ACC112 (cell line): Measurements from ENCODE around the gene ERGIC3.

Source experiments
- H2AFZ ChIP-seq: fragments of 200-600 bp; sonication (generic); one replicate; pipeline ENCODE4 v1.6.0; 2017; ENCODE audit warnings: antibody characterized with exemption, low read length; ENCODE audit not compliant: unreplicated experiment
- H3K27ac ChIP-seq: fragments of 200-600 bp; sonication (generic); 2 replicates; pipeline ENCODE4 v1.5.1; 2014; ENCODE audit warnings: low read depth, mild to moderate bottlenecking, antibody characterized with exemption, low read length, moderate library complexity
- H3K27me3 ChIP-seq: fragments of 200-600 bp; sonication (generic); 2 replicates; pipeline ENCODE4 v1.6.1; 2014; ENCODE audit warnings: mild to moderate bottlenecking, antibody characterized with exemption, low read length, moderate library complexity, mixed read lengths; ENCODE audit not compliant: insufficient read depth
- H3K36me3 ChIP-seq: fragments of 200-600 bp; sonication (generic); 2 replicates; pipeline ENCODE4 v1.6.1; 2016; ENCODE audit warnings: mild to moderate bottlenecking, antibody characterized with exemption, low read length, moderate library complexity, mixed read lengths; ENCODE audit not compliant: insufficient read depth
- H3K4me1 ChIP-seq: fragments of 200-600 bp; sonication (generic); one replicate; pipeline ENCODE4 v1.6.1; 2016; ENCODE audit warnings: low read length, mixed read lengths; ENCODE audit not compliant: insufficient read depth, unreplicated experiment, control insufficient read depth
- H3K4me3 ChIP-seq: fragments of 200-600 bp; sonication (generic); 2 replicates; pipeline ENCODE4 v1.5.1; 2014; ENCODE audit warnings: mild to moderate bottlenecking, low read depth, low read length
- H3K79me2 ChIP-seq: fragments of 200-600 bp; sonication (generic); one replicate; pipeline ENCODE4 v1.6.0; 2016; ENCODE audit warnings: low read length; ENCODE audit not compliant: control insufficient read depth, unreplicated experiment, insufficient read depth

Gene ERGIC3

GRCh38 chr20:35541783-35542662 lies at the start of gene ERGIC3:
Gene ERGIC3, plus strand, starts transcription at chr20:35542078. Its CDS starts 20 bp downstream, at chr20:35542098.
- 0 out of 2 replicates have a peak within 1 kb of the TSS, but pooled peaks have one; percentile 16 for H3K27ac ChIP-seq
- H3K36me3 ChIP-seq: peaks cover 7% of the 10 kb centered on the region; the same call in 1 of the 2 replicates
- peaks cover 4% of the 10 kb centered on the region for H3K79me2 ChIP-seq
- H3K4me3 ChIP-seq: peak within 1 kb of the TSS; percentile 82
- peak within 1 kb of the TSS; percentile 85 for H2AFZ ChIP-seq
- peaks cover 5% of the 10 kb centered on the region for H3K4me1 ChIP-seq
- H3K27me3 ChIP-seq: no peaks in the 10 kb centered on the region

- no peak overlapping the region for H2AFZ ChIP-seq
- no peak overlapping the region for H3K4me3 ChIP-seq
- H3K27me3 ChIP-seq: no peaks in the 10 kb centered on the region
- H3K36me3 ChIP-seq: peaks cover 25% of the 10 kb centered on the region
- H3K27ac ChIP-seq: no peak overlapping the region
- H3K4me1 ChIP-seq: no peaks in the 10 kb centered on the region
- no peaks in the 10 kb centered on the region for H3K79me2 ChIP-seq
Observed at GRCh38 chr20:35492352-35492751, 49.5 kb upstream of the ERGIC3 start.

GRCh38 chr20:35496481-35496880 lies 45.4 kb upstream of the ERGIC3 start:
- Histone ChIP-seq H3K4me3 (no peak overlapping the region), H3K36me3 (peaks cover 15% of the 10 kb centered on the region; the same call in 1 of the 2 replicates), H3K27ac (no peak overlapping the region), H2AFZ (no peak overlapping the region), H3K79me2 (no peaks in the 10 kb centered on the region), H3K4me1 (no peaks in the 10 kb centered on the region), H3K27me3 (no peaks in the 10 kb centered on the region)

GRCh38 chr20:35497320-35497719 lies 44.6 kb upstream of the ERGIC3 start:
- peaks cover 17% of the 10 kb centered on the region; the same call in 1 of the 2 replicates for H3K36me3 ChIP-seq
- no peaks in the 10 kb centered on the region for H3K79me2 ChIP-seq
- H3K27ac ChIP-seq: no peak overlapping the region
- H3K4me1 ChIP-seq: no peaks in the 10 kb centered on the region
- H2AFZ ChIP-seq: no peak overlapping the region
- no peak overlapping the region for H3K4me3 ChIP-seq
- no peaks in the 10 kb centered on the region for H3K27me3 ChIP-seq

- H3K79me2 ChIP-seq: no peaks in the 10 kb centered on the region
- no peaks in the 10 kb centered on the region for H3K27me3 ChIP-seq
- H3K36me3 ChIP-seq: peaks cover 21% of the 10 kb centered on the region; the same call in 1 of the 2 replicates
- H2AFZ ChIP-seq: no peak overlapping the region
- H3K27ac ChIP-seq: no peak overlapping the region
- H3K4me3 ChIP-seq: no peak overlapping the region
- H3K4me1 ChIP-seq: no peaks in the 10 kb centered on the region
Observed at GRCh38 chr20:35497780-35498189, 44.1 kb upstream of the ERGIC3 start.

- H3K36me3 ChIP-seq: peaks cover 15% of the 10 kb centered on the region; the same call in 1 of the 2 replicates
- no peaks in the 10 kb centered on the region for H3K79me2 ChIP-seq
- no peaks in the 10 kb centered on the region for H3K4me1 ChIP-seq
- H3K4me3 ChIP-seq: no peak overlapping the region
- H3K27me3 ChIP-seq: no peaks in the 10 kb centered on the region
- H2AFZ ChIP-seq: no peak overlapping the region
- no peak overlapping the region for H3K27ac ChIP-seq
Observed at GRCh38 chr20:35499271-35499670, 42.6 kb upstream of the ERGIC3 start.

- Histone ChIP-seq H2AFZ (no peak overlapping the region), H3K27me3 (no peaks in the 10 kb centered on the region), H3K79me2 (no peaks in the 10 kb centered on the region), H3K27ac (no peak overlapping the region), H3K36me3 (peaks cover 13% of the 10 kb centered on the region; the same call in 1 of the 2 replicates), H3K4me1 (peaks cover 10% of the 10 kb centered on the region), H3K4me3 (no peak overlapping the region)
Observed at GRCh38 chr20:35502352-35502751, 39.5 kb upstream of the ERGIC3 start.

- peaks cover 10% of the 10 kb centered on the region for H3K4me1 ChIP-seq
- H3K27me3 ChIP-seq: no peaks in the 10 kb centered on the region
- H3K36me3 ChIP-seq: peaks cover 13% of the 10 kb centered on the region; the same call in 1 of the 2 replicates
- H2AFZ ChIP-seq: no peak overlapping the region
- H3K4me3 ChIP-seq: no peak overlapping the region
- no peak overlapping the region for H3K27ac ChIP-seq
- H3K79me2 ChIP-seq: no peaks in the 10 kb centered on the region
Observed at GRCh38 chr20:35503281-35503680, 38.6 kb upstream of the ERGIC3 start.

- H3K4me3 ChIP-seq: no peak overlapping the region
- H3K4me1 ChIP-seq: peaks cover 10% of the 10 kb centered on the region
- H3K27me3 ChIP-seq: no peaks in the 10 kb centered on the region
- no peaks in the 10 kb centered on the region for H3K79me2 ChIP-seq
- H3K27ac ChIP-seq: no peak overlapping the region
- H2AFZ ChIP-seq: no peak overlapping the region
- peaks cover 13% of the 10 kb centered on the region; the same call in 1 of the 2 replicates for H3K36me3 ChIP-seq
Observed at GRCh38 chr20:35503841-35504561, 37.9 kb upstream of the ERGIC3 start.

- no peak overlapping the region for H2AFZ ChIP-seq
- H3K79me2 ChIP-seq: no peaks in the 10 kb centered on the region
- no peak overlapping the region for H3K4me3 ChIP-seq
- H3K27me3 ChIP-seq: no peaks in the 10 kb centered on the region
- no peak overlapping the region for H3K27ac ChIP-seq
- H3K36me3 ChIP-seq: peaks cover 13% of the 10 kb centered on the region
- peaks cover 10% of the 10 kb centered on the region for H3K4me1 ChIP-seq
Observed at GRCh38 chr20:35504751-35505150, 37.1 kb upstream of the ERGIC3 start.
